GM18505 (cell line): ENCODE data around the gene MARF1.
"Not testable (repeated sequence)": the region's sequence is repeated elsewhere in the genome, so short reads cannot be mapped to it uniquely, and the experiment has no call there.

Source experiments
- ATAC-seq: cut with Tn5 transposase; IDR thresholded peaks from one replicate; pipeline ENCODE4 v1.9.1; 2021; ENCODE audit not compliant: unreplicated experiment
- POLR2A ChIP-seq: IDR thresholded peaks from 4 replicates; pipeline ENCODE4 v1.6.1; 2011; ENCODE audit warnings: borderline replicate concordance; ENCODE audit not compliant: insufficient read depth, insufficient read length; ENCODE audit errors: extremely low read depth

MARF1 gene

DNA sequence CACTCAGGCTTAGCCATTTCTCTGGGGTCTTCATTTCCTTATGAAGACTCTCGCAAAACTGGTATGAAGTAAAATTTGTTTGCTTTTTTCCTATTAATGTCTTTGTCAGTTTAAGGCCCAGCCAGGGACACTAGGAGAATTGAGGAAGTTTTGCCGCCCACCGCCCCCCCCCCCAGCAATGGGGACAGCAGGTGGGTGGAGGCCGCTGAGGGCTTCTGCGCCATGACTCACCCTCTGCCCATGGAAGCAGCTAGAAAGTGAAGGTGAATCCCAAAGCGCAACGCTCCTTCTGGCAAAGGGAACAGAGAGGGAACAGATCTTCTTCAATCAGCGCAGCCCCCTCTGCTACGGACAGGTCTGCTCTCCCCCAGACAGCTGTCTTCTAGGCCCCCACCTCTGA lies 49.7 kb downstream of the MARF1 start:
- no peak for TF ChIP-seq POLR2A
- ATAC-seq = no peak

DNA sequence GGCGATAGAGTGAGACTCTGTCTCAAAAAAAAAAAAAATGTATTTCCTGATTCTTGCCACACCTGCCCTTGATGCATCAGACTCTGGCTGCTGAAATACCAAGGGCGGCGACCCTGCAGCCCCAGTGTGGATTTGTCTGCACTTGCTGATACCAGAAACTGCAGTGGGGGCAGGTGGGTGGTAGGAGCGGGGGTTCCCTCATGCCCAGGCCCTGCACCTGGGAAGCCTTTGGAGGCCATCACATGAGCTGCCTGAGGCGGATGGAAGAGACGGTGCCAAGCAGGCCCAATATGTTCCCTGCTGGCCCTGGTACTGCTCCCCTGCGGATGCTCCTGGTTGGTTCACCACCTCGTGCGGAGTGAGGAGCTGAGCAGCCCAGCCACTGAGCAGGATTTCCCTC lies 50.6 kb downstream of the MARF1 start:
- ATAC-seq = no peak
- TF ChIP-seq POLR2A = no peak

DNA sequence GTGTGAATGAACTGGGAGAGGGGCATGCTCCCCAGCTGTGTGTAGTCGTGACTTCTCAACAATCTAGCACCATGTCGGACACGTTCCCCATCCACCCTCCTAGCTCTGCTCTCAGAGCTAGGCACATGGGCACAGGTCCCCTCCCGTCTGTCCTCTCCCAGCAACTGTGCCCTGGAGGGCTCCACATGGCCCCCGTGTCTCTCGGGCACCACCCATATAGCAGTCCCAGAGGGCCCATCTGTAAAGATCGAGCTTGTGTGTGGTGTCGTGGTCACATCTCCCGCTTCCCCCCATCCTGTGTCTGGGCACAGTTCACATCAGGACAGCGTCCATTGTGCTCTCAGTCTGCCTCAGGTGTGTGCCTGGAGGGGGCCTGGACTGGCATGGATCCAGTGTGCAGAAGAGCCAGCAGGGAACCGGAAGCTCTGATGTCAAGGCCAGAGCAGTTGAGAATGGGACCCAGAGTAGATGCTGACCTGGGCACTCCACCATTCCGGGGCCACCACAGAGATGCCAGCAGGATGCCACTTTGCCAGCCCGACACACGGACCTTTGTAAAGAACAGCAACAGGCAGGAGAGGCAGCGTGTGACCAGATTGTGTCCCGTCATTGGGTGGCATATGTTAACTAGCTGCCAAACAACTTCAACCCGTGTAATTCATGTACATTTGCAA lies 55.7 kb downstream of the MARF1 start:
- no peak for ATAC-seq
- TF ChIP-seq POLR2A = no peak

GRCh38 chr16:15586716-15587115 lies 56.2 kb downstream of the MARF1 start:
- no peak for ATAC-seq
- no peak for TF ChIP-seq POLR2A

DNA sequence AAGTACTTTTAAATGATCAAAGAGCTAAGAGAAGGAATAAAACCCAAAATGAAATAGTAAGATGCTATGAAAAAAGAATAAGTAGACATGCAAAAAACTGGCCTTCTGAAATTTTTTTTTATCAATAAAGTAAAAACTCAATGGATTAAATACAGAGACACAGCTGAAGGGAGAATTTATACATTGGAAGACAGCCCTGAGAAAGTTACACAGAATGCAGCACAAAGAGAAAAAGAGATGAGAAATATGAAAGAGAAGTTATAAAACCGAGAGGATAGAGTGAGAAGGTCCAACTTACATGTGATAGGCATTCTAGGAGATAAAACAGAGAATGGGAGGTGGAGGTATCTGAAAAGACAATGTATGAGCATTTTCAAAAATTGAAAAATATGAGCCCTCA lies 57.0 kb downstream of the MARF1 start:
- no peak for TF ChIP-seq POLR2A

DNA sequence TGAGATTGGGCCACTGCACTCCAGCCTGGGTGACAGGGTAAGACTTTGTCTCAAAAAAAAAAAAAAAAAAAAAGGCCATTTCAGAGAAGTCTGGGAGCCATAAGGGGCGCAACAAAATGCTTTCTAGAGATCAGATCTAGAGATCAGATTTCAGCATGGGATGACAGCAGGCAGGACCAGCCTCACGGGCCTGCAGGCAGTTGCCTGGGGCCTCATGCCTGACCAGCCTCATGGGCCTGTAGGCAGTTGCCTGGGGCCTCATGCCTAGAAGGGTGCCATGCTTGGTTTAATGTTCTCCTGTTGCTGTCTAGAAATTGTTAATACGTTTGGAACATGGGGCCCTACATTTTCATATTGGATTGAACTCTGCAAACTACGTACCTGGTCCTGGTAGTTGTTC lies 59.4 kb downstream of the MARF1 start:
- TF ChIP-seq POLR2A = no peak
- no peak for ATAC-seq

More for the DNA sequence above, 57.0 kb downstream of the MARF1 start:
- ATAC-seq = no peak

- no peak for TF ChIP-seq POLR2A
- ATAC-seq = no peak
Measured at GRCh38 chr16:15581127-15581815, 61.7 kb downstream of the MARF1 start.

DNA sequence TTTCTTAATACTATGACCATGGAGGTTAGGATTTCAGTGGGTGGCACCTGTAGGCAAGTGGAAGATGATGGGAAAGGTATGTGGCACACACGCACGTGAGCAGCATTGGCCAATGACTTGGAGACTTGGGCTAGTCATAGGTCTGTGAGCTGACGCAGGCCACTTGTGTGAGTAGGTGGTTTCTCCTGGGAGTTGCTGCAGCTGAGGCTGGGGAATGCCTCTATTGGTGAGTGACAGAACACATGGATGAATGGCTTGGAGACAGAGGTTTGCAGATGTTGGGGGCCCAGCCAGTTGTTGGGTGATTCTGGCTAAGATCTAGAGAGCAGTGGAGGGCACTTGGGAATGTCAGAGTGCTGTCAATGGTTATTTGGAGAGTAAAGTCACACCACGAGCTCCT lies 64.1 kb downstream of the MARF1 start:
- no peak for ATAC-seq

DNA sequence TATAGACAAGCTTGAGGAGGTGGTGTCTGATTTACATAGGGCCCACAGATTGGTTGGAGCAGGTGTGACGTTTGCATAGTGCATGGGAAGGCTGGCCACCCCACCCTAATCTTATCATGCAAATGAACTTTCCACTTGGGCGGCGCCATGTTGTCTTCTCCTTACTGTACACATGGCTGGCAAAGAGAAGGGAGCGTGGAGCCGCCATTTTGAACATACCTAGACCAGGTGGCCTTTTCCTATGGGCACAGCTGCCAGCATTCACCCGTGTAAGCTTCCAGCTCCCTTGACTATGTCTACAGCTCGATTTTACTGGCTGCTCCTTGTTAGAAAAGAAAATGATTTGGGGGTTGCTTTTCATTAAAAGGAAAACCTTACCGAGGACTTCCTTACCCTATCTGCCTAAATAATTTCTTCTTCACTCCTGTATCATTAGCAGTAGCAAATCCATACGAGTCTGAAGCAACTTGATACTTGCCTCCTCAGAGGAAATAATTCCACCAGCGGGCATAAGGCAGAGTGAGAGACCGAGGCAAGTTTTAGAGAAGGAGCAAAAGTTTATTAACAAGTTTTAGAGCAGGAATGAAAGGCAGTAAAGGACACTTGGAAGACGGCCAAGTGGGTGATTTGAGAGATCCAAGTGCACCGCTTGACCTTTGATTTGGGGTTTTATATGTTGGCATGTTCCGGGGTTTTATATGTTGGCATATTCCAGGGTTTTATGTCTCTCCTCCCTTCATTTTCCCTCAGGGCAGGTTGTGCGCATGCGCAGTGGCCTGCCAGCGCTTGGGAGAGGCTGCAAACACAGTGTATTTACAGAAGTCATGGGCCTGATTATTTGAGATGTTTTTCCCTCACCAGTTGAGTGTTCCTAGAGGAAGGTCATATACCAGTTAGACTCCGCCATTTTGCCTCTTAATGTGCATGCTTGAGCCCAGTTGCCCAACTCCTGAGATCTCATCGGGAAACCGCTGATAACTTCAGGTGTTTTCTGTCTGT lies 65.7 kb downstream of the MARF1 start:
- no peak for ATAC-seq
- no peak for TF ChIP-seq POLR2A

More for the DNA sequence above, 64.1 kb downstream of the MARF1 start:
- no peak for TF ChIP-seq POLR2A

GRCh38 chr16:15575293-15576049 lies 67.5 kb downstream of the MARF1 start:
- no peak for TF ChIP-seq POLR2A
- no peak for ATAC-seq

- ATAC-seq = no peak
- TF ChIP-seq POLR2A = no peak
Measured at GRCh38 chr16:15574614-15574948, 68.4 kb downstream of the MARF1 start.

- ATAC-seq = not testable (repeated sequence)
Measured at GRCh38 chr16:15573896-15574613, 68.9 kb downstream of the MARF1 start.
